ENCODE measurements around the gene PRIMA1. TPM values are rescaled to one million over a fixed set of nuclear protein-coding genes. Genes with fewer than 3 reads are reported as not detected.

PRIMA1 gene
- total and polyA plus RNA-seq, 9 of the 15 experiments (the other 6 are each of a cell fraction or from before 2014, with no cell fraction given): not detected

DNA sequence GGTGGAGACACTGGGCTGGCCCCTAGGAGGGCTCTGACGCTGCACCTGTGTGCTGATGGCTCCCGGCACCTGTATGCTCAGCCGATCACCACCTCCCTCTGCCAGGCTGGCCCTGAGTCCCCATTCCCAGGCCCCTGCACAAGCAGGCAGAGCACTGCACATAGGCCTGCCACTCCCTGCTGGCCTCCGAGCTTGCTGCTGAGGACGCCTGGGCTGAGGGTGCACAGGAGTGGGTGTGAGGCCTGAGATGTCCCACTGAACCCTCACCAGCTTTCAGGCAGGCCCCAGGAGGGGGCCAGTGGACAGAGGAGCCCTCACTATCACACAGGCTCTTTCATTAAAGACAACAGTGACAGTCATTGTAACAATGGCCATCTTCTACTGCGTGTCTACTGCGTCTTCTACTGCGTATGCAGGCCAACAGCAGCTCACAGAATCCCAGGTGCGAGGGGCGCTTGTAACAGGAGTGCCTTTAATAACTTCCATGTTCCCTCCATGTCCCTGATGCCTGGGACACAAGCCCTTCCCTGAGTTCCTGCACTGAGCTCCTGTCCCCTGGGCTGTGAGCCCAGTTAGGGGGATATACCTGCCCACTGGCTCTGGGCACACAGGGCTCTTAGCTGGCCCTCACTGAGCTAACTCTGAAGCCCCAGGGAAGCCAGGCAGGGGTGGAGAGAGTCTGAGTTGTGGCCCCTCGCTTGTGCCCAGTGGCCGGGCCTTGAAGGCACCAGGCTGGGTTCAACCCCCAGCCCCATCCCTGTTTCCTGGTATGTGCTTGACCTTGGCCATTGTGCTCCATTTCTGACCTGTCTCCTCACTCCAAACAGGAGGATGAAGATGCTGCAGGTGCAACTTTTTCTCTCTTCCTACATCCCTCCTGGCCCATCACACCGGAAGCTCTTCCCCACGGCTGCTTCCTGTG, 71.3 kb downstream of the PRIMA1 start:
- H3K36me3 ChIP-seq (ENCODE audit: control insufficient read depth, insufficient read depth, low read length): no peaks in the 10 kb centered on the region
- DNase-seq (ENCODE audit: extremely low read depth in 1 of 4, low spot score in 3 of 4): no peak
- ChIA-PET POLR2A (no interaction called here), CTCF (ENCODE audit: low intra/inter-chr PET ratio) (no interaction called here)
- H3K27me3 ChIP-seq (ENCODE audit: control insufficient read depth in 2 of 2, insufficient read depth in 2 of 2, low read length in 2 of 2): peaks cover 0 to 5% of the 10 kb centered on the region in 2 experiments; a peak in 3 of 5 replicates
- ATAC-seq: no peak
- no peaks in the 10 kb centered on the region for H3K9me3 ChIP-seq (replicated peaks; ENCODE audit: control insufficient read depth, insufficient read depth, low read depth, low read length)
- no peak overlapping the region for H3K27ac ChIP-seq (ENCODE audit: extremely low read depth, low read depth, low read length)
- 5% methylated on average over 7 of the region's 14 CpGs for WGBS (ENCODE audit: insufficient coverage, low coverage, missing lambda C conversion rate)
- intact Hi-C loops (cut with micrococcal nuclease) (no loop called here), in situ Hi-C loops (cut with MboI) (no loop called here)
- H3K9ac ChIP-seq (ENCODE audit: insufficient read depth in 1 of 2, low read depth in 2 of 2, low read length in 2 of 2): no peak overlapping the region
- H3K4me1 ChIP-seq (replicated peaks in 1 of 2; ENCODE audit: control insufficient read depth in 2 of 2, insufficient read depth in 2 of 2, low read length in 2 of 2): no peaks in the 10 kb centered on the region
- TF ChIP-seq, protein P1, sequence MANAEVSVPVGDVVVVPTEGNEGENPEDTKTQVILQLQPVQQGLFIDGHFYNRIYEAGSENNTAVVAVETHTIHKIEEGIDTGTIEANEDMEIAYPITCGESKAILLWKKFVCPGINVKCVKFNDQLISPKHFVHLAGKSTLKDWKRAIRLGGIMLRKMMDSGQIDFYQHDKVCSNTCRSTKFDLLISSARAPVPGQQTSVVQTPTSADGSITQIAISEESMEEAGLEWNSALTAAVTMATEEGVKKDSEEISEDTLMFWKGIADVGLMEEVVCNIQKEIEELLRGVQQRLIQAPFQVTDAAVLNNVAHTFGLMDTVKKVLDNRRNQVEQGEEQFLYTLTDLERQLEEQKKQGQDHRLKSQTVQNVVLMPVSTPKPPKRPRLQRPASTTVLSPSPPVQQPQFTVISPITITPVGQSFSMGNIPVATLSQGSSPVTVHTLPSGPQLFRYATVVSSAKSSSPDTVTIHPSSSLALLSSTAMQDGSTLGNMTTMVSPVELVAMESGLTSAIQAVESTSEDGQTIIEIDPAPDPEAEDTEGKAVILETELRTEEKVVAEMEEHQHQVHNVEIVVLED (CRISPR knock-in tag; IDR thresholded peaks at IDR 0.05): no peak
- TF ChIP-seq ETS2 (tag; IDR thresholded peaks at IDR 0.05; ENCODE audit: borderline replicate concordance, poor library complexity, severe bottlenecking) (no peak), HDAC2 (IDR thresholded peaks at IDR 0.05) (no peak), ZNF707 (CRISPR knock-in tag; conservative IDR thresholded peaks at IDR 0.05) (no peak), TAF7 (tag; IDR thresholded peaks at IDR 0.05) (no peak), FOXM1 (IDR thresholded peaks at IDR 0.05; ENCODE audit: low read depth) (no peak), FOXM1 (CRISPR knock-in tag; IDR thresholded peaks at IDR 0.05; ENCODE audit: low read depth) (no peak), SUPT5H (IDR thresholded peaks at IDR 0.05) (no peak), SRSF1 (IDR thresholded peaks at IDR 0.05; ENCODE audit: low read depth, low read length) (no peak), ZNF449 (CRISPR knock-in tag; IDR thresholded peaks at IDR 0.05) (no peak)
- TF ChIP-seq, protein P2, sequence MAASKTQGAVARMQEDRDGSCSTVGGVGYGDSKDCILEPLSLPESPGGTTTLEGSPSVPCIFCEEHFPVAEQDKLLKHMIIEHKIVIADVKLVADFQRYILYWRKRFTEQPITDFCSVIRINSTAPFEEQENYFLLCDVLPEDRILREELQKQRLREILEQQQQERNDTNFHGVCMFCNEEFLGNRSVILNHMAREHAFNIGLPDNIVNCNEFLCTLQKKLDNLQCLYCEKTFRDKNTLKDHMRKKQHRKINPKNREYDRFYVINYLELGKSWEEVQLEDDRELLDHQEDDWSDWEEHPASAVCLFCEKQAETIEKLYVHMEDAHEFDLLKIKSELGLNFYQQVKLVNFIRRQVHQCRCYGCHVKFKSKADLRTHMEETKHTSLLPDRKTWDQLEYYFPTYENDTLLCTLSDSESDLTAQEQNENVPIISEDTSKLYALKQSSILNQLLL (CRISPR knock-in tag; IDR thresholded peaks at IDR 0.05; ENCODE audit: borderline replicate concordance): no peak
- no peak overlapping the region for H3K4me3 ChIP-seq
- H3K9me1 ChIP-seq (ENCODE audit: control insufficient read depth, insufficient read depth, low read length): no peaks in the 10 kb centered on the region
- H3K4me2 ChIP-seq (ENCODE audit: insufficient read depth, low read length): no peak overlapping the region
- no peaks in the 10 kb centered on the region for H3K79me2 ChIP-seq (ENCODE audit: control insufficient read depth, insufficient read depth, low read length)
- BruUV-seq (replicated peaks): no TSS peak
- H2AFZ ChIP-seq (ENCODE audit: low read depth, low read length): no peak overlapping the region
- FAIRE-seq: no peak
- no peaks in the 10 kb centered on the region for H4K20me1 ChIP-seq (replicated peaks; ENCODE audit: control insufficient read depth, insufficient read depth, low read length)
